ENCODE measurements around the gene TIAL1. TPM values are rescaled to one million over a fixed set of nuclear protein-coding genes. Genes with fewer than 3 reads are reported as not detected.
A peak's percentile ranks its signal among the peaks of the same experiment; 100 is the strongest.

The TIAL1 gene
- total RNA-seq, 1 donor from 2014 or later: 184 TPM

DNA sequence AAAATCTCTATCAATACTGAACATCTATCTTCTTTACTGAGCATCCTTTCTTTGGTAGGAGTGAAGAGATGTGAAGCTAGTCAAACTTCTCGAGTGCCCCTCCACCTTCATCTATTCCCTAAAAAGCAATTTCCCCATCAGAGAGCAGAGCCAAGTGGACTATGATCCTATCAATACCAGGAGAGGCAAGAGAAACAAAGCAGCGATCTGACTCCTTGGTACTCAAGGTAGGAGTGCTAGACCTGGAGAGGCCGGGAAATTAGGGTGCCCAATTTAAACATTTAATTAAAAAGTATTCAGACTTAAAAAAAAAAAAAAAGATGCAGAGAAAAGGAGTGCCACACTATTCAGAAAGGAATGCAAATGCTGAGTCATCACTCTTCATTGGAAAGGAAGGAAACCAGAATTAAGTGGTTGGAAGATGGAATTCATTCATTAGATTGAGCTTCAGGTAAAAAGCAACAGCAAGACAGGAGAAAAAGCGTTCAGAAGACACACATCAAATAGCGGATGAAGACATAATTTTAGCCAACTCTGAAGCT is 1.6 kb downstream of the TIAL1 start:
- Mint-ChIP-seq H3K36me3 (ENCODE audit: low read depth, unreplicated experiment) (peaks cover 8% of the 10 kb centered on the region), H3K27me3 (ENCODE audit: unreplicated experiment) (peaks cover 17% of the 10 kb centered on the region), H3K4me3 (ENCODE audit: unreplicated experiment) (peak overlapping the region; percentile 98), H3K4me1 (ENCODE audit: unreplicated experiment) (peaks cover 42% of the 10 kb centered on the region), H3K9me3 (ENCODE audit: unreplicated experiment) (no peaks in the 10 kb centered on the region), H3K27ac (ENCODE audit: unreplicated experiment) (peak overlapping the region; percentile 97)
- TF ChIP-seq, protein P1, sequence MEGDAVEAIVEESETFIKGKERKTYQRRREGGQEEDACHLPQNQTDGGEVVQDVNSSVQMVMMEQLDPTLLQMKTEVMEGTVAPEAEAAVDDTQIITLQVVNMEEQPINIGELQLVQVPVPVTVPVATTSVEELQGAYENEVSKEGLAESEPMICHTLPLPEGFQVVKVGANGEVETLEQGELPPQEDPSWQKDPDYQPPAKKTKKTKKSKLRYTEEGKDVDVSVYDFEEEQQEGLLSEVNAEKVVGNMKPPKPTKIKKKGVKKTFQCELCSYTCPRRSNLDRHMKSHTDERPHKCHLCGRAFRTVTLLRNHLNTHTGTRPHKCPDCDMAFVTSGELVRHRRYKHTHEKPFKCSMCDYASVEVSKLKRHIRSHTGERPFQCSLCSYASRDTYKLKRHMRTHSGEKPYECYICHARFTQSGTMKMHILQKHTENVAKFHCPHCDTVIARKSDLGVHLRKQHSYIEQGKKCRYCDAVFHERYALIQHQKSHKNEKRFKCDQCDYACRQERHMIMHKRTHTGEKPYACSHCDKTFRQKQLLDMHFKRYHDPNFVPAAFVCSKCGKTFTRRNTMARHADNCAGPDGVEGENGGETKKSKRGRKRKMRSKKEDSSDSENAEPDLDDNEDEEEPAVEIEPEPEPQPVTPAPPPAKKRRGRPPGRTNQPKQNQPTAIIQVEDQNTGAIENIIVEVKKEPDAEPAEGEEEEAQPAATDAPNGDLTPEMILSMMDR (IDR thresholded peaks at IDR 0.05; ENCODE audit: unreplicated experiment): no peak
- DNase-seq (ENCODE audit: low spot score): no peak

DNA sequence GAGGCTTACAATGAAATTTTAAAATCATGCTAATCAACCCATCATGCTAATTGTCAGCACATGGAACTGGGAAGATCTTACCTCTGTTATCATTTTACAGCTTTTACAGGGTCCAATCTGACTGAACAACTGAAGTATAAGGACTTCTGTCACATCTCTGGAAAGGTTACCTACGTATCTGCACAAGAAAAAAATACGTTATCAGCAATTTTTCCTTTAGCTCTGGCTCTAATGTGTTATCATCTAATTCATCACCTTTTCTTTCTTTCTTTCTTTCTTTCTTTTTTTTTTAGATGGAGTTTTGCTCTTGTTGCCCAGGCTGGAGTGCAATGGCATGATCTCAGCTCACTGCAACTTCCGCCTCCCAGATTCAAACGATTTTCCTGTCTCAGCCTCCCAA is 8.7 kb downstream of the TIAL1 start:
- TF ChIP-seq, protein P1 (IDR thresholded peaks at IDR 0.05; ENCODE audit: unreplicated experiment): no peak

DNA sequence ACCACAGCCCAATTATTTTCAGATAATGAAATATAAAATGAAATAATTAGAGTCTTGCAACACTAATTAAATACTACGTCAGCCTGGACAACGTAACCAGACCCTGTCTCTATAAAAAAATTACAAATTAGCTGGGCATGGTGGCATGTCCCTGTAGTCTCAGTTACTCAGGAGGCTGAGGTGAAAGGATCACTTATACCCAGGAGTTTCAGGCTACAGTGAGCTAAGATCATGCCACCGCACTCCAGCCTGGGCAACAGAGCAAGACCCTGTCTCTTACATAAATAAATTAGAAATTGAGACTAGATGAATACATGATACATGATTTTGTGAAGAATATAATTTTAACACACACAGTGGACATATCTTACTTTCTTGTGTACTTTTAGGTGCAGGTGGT is 18.4 kb downstream of the TIAL1 start:
- H3K4me1 Mint-ChIP-seq (ENCODE audit: unreplicated experiment): peaks cover under 1% of the 10 kb centered on the region
- TF ChIP-seq, protein P1 (IDR thresholded peaks at IDR 0.05; ENCODE audit: unreplicated experiment): no peak
- H3K27ac Mint-ChIP-seq (ENCODE audit: unreplicated experiment): no peak overlapping the region
- no peaks in the 10 kb centered on the region for H3K9me3 Mint-ChIP-seq (ENCODE audit: unreplicated experiment)
- no peaks in the 10 kb centered on the region for H3K27me3 Mint-ChIP-seq (ENCODE audit: unreplicated experiment)
- H3K36me3 Mint-ChIP-seq (ENCODE audit: low read depth, unreplicated experiment): peaks cover 20% of the 10 kb centered on the region
- no peak overlapping the region for H3K4me3 Mint-ChIP-seq (ENCODE audit: unreplicated experiment)
- no peak for DNase-seq (ENCODE audit: low spot score)

More for the DNA sequence above, 8.7 kb downstream of the TIAL1 start:
- Mint-ChIP-seq H3K4me3 (ENCODE audit: unreplicated experiment) (no peak overlapping the region), H3K9me3 (ENCODE audit: unreplicated experiment) (no peaks in the 10 kb centered on the region), H3K4me1 (ENCODE audit: unreplicated experiment) (peaks cover 23% of the 10 kb centered on the region), H3K27me3 (ENCODE audit: unreplicated experiment) (no peaks in the 10 kb centered on the region), H3K27ac (ENCODE audit: unreplicated experiment) (no peak overlapping the region), H3K36me3 (ENCODE audit: low read depth, unreplicated experiment) (peaks cover 7% of the 10 kb centered on the region)
- no peak for DNase-seq (ENCODE audit: low spot score)

DNA sequence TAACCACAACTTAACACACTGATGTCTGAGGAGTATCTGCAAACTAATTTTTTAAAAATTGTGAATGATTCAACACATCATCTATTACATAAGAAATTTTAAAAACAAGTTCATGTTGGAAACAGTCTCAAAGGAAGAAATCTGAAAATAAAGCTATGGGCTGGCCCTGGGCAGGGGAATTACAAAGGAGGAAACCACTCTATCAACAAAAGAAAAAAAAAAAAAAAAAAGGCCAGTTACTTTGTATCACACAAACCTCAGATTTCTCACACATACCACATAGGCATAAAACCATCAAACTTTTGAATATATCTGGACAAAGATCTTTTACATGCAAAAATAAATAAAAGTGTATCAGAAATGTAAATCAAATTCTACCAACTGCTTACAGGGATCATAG is 20.8 kb downstream of the TIAL1 start:
- no peaks in the 10 kb centered on the region for H3K9me3 Mint-ChIP-seq (ENCODE audit: unreplicated experiment)
- TF ChIP-seq, protein P1 (IDR thresholded peaks at IDR 0.05; ENCODE audit: unreplicated experiment): no peak

DNA sequence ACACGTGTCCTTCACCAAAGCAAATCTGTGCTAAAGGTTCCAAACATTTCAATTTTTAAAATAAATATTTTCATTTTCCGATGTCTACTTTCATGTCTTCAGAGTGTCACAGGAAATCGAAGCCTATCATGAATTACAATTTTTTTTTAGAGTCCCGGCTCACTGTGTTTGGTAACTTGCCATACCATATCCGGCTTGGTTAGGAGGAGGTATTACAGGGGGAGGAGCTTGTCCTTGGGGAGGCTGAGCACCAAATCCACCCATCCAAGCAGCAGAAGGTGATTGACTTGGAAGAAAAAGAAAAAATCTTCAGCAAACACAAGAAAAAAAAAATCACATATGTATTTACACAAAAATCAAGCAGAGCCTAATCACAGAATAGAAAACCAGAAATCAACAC is 21.3 kb downstream of the TIAL1 start:
- H3K27ac Mint-ChIP-seq (ENCODE audit: unreplicated experiment): no peak overlapping the region
- TF ChIP-seq, protein P1 (IDR thresholded peaks at IDR 0.05; ENCODE audit: unreplicated experiment): no peak
- no peaks in the 10 kb centered on the region for H3K9me3 Mint-ChIP-seq (ENCODE audit: unreplicated experiment)
- H3K27me3 Mint-ChIP-seq (ENCODE audit: unreplicated experiment): no peaks in the 10 kb centered on the region
- H3K4me3 Mint-ChIP-seq (ENCODE audit: unreplicated experiment): no peak overlapping the region
- H3K4me1 Mint-ChIP-seq (ENCODE audit: unreplicated experiment): no peaks in the 10 kb centered on the region
- no peak for DNase-seq (ENCODE audit: low spot score)
- H3K36me3 Mint-ChIP-seq (ENCODE audit: low read depth, unreplicated experiment): peaks cover 23% of the 10 kb centered on the region

More for the DNA sequence above, 20.8 kb downstream of the TIAL1 start:
- Mint-ChIP-seq H3K36me3 (ENCODE audit: low read depth, unreplicated experiment) (peaks cover 23% of the 10 kb centered on the region), H3K4me3 (ENCODE audit: unreplicated experiment) (no peak overlapping the region), H3K27ac (ENCODE audit: unreplicated experiment) (no peak overlapping the region), H3K4me1 (ENCODE audit: unreplicated experiment) (no peaks in the 10 kb centered on the region), H3K27me3 (ENCODE audit: unreplicated experiment) (no peaks in the 10 kb centered on the region)
- no peak for DNase-seq (ENCODE audit: low spot score)

All from endothelial cell (in vitro differentiated cells).